ENCODE results near the gene TMEM238.

TMEM238 gene

DNA sequence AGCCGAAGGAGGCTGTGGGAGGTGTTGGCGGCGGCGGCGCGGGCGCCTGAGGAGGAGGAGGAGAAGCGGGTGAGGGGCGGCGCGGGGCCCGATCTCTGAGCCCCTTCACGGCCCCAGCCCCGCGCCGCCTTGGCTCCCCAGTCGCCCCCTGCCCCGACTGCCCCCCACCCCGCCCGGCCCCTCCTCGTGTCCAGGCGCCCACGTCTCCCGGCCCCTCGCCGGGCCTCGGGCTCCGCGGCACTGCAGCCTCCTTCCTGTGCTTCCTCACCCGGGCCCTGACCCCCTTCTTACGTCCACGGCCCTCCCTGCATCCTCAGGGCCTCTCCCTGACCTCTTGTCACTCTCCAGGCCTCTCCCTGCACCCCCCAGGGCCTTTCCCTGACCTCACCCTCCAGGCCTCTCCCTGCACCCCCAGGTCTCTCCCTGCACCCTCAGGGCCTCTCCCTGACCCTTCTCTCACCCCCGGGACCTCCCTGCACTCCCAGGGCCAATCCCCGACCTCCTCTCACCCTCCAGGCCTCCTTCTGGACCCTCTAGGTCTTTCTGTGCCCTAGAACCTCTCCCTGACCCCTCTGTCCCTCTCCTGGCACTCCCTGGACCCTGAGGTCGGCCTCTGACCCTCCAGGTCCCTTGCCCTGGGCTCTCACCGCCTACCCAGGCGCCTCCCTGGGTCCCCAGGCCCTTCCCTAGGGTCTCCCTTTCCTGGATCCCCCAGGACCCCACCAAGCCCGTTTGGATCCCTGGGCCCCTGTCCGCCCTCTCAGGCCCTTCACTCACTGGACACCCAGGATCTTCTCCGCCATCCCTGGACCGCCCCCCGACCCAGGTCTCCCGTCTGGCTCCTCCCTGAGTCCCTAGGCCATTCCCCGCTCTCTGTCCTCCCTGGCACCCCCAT, 44.0 kb downstream of the TMEM238 start:
- DNase-seq (ENCODE audit: low spot score) = peak; percentile 54

DNA sequence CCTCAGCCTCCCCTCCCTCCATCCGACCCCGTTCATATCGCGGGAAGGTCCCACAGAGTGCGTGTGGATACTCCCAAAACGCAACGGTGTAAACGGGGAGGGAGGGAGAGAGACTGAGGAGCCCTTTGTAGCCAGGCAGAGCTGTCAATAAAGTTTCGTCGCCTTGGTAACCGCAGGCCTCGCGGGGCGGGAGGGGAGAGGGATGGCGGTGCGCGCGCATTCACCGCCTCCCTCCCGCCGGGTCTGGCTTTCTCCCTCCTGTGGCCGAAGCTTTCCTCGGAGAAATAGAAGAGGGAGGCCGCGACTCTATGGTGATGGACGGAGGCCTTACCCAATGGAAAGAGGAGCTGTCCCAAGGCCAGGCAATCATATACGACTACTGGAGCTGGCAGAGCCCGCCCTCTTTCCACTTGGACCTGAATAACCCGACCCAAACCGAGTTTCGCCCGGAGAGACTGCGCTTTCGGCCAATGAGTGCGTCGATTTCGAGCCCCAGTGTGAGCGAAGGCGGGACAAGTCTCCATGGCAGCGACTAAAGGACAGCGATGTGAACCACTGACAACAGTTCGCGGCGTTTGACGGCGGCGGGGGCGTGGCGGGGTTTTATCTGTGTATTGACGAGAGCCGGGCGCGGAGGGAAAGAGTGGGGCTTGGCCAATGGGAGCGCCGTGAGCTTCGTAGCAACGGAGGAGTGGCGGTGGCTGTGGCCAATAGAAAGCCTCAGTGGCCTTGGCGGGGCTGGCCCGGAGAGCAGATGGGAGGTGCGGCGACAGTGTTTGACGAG, 44.8 kb downstream of the TMEM238 start, which contains the start of gene KMT5C:
Gene KMT5C, plus strand, starts transcription at position 772 of the 784 bp plus-strand sequence. CDS start 2,061 bp downstream, outside the sequence.
- DNase-seq (ENCODE audit: low spot score) = peak; percentile 100

DNA sequence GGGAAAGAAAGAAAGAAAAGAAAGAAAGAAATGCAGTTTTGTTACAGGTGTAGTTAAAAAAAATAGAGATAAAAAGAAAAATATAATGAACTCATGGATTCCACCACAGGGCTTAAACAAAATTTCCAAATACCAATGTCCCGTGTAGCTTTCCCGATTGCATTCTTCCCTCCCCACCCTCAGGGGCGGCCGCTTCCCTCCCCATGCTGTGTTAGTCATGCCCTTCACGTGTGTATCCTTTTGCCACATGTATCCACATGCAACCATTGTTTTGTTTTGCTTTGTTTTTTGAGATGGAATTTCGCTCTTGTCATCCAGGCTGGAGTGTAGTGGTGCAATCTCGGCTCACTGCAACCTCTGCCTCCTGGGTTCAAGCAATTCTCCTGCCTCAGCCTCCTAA, 48.0 kb downstream of the TMEM238 start:
- DNase-seq (ENCODE audit: low spot score) = no peak

DNA sequence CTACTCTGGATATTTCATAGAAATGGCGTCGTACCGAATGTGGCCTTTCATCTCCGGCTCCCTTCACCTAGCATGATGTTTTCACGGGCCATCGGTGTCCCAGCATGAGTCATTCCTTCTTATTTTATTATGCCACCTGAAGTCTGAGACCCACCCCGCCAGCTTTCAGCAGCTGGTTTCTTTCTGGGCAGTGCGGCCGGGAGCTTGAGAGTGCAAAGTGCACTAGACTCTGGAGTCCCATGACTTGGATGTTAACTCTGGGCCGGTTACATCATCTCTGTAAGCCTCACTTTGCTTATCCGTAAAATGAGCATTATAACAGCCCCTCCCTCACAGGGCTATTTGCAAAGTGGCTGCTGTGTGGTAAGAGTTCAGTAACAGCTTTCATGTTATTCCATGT, 50.2 kb downstream of the TMEM238 start:
- DNase-seq (ENCODE audit: low spot score) = no peak

DNA sequence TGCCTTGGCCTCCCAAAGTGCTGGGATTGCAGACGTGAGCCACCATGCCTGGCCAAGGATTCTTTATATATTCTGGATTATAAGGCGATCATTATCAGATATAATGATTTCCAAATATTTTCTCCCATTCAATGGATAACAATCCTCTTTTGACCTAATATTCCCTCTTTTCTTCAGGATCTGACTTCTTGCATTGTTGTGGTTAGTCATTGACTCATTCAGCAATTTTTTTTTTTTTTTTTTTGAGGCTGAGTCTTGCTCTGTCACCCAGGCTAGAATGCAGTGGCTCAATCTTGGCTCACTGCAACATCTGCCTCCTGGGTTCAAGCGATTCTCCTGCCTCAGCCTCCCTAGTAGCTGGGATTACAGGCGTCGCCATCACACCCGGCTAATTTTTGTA, 54.3 kb downstream of the TMEM238 start:
- peak; percentile 52 for DNase-seq (ENCODE audit: low spot score)
